GM18502 (cell line): ENCODE measurements around the gene ASB9.

ENCODE experiments used
- ATAC-seq: cut with Tn5 transposase; IDR thresholded peaks from one replicate; pipeline ENCODE4 v1.9.1; 2021; ENCODE audit warnings: mild to moderate bottlenecking; ENCODE audit not compliant: unreplicated experiment, poor library complexity

Gene ASB9

GRCh38 chrX:15194146-15194545 is 75.7 kb downstream of the ASB9 start:
- ATAC-seq: no peak
